Fibroblast of lung (primary cell): ENCODE results near the gene OR2T29.
"Not testable (repeated sequence)": the region's sequence is repeated elsewhere in the genome, so short reads cannot be mapped to it uniquely, and the experiment has no call there.

ENCODE experiments used
- EZH2 ChIP-seq: IDR thresholded peaks from 2 replicates; pipeline ENCODE4 v1.5.1; 2012; ENCODE audit warnings: low read length, control low read depth, mild to moderate bottlenecking; ENCODE audit errors: missing control alignments
- TF ChIP-seq, protein P1 (sequence below), 2 donors: IDR thresholded peaks in 1 of 2; conservative IDR thresholded peaks in 1 of 2; 1 replicate in 1 of 2; 2 replicates in 1 of 2; pipeline ENCODE4 v1.5.1; 2011 to 2012; ENCODE audit warnings: low read length in 2 of 2, control low read depth in 1 of 2, inconsistent platforms in 1 of 2, low read depth in 1 of 2, mild to moderate bottlenecking in 1 of 2

DNA sequence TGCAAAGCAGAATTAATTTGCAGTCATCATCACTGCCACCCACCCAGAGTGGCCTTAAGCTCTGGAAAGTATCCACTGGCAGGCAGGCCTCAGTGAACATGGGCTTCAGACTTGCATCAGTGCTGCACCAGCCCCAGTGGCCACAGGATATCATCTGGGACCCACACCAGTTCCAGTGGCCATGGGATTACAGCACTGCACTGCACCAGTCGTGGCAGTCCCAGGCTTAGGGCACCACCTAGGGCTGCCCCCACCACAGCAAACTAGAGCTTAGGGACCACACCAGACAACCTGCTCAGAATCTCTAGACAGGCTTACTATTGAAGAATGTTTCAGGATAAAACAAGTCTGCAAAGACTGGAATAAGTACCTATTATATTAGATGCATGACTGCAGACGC lies 15.2 kb downstream of the OR2T29 start:
- TF ChIP-seq, protein P1, sequence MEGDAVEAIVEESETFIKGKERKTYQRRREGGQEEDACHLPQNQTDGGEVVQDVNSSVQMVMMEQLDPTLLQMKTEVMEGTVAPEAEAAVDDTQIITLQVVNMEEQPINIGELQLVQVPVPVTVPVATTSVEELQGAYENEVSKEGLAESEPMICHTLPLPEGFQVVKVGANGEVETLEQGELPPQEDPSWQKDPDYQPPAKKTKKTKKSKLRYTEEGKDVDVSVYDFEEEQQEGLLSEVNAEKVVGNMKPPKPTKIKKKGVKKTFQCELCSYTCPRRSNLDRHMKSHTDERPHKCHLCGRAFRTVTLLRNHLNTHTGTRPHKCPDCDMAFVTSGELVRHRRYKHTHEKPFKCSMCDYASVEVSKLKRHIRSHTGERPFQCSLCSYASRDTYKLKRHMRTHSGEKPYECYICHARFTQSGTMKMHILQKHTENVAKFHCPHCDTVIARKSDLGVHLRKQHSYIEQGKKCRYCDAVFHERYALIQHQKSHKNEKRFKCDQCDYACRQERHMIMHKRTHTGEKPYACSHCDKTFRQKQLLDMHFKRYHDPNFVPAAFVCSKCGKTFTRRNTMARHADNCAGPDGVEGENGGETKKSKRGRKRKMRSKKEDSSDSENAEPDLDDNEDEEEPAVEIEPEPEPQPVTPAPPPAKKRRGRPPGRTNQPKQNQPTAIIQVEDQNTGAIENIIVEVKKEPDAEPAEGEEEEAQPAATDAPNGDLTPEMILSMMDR (conservative IDR thresholded peaks at IDR 0.05 in 1 of 2, IDR thresholded peaks at IDR 0.05 in 1 of 2; ENCODE audit: low read depth in 1 of 2, low read length in 2 of 2): not testable (repeated sequence)
- TF ChIP-seq EZH2: not testable (repeated sequence)
